Upper lobe of left lung (tissue), 6 donors: Measurements from ENCODE around the gene HSPA4. TPM values are rescaled to one million over a fixed set of nuclear protein-coding genes. Genes with fewer than 3 reads are reported as not detected.
A peak's percentile ranks its signal among the peaks of the same experiment; 100 is the strongest.
"Not testable (repeated sequence)": the region's sequence is repeated elsewhere in the genome, so short reads cannot be mapped to it uniquely, and the experiment has no call there.

ENCODE experiments used
- ATAC-seq, 2 donors: fragments of 200-7000 bp; cut with Tn5 transposase; one replicate each; pipeline ENCODE4 v1.9.1; 2022; ENCODE audit warnings: mild to moderate bottlenecking in 2 of 2, moderate library complexity in 2 of 2; ENCODE audit not compliant: low FRiP score in 2 of 2
- DNase-seq, 2 donors: peaks; one replicate each; pipeline ENCODE4 v3.0.0-alpha.2; 2019 to 2020
- H3K27ac ChIP-seq, 4 donors: fragments of 200-600 bp; sonication (generic); one replicate each; pipeline ENCODE4 v1.5.1; 2016 to 2019
- H3K27me3 ChIP-seq, 4 donors: fragments of 200-600 bp; sonication (generic); one replicate each; pipeline ENCODE4 v1.5.1; 2017 to 2019
- H3K36me3 ChIP-seq, 4 donors: fragments of 200-600 bp; sonication (generic); one replicate each; pipeline ENCODE4 v1.5.1; 2016 to 2019
- H3K4me1 ChIP-seq, 4 donors: fragments of 200-600 bp; sonication (generic); one replicate each; pipeline ENCODE4 v1.5.1; 2018 to 2019
- H3K4me3 ChIP-seq, 4 donors: fragments of 200-600 bp; sonication (generic); one replicate each; pipeline ENCODE4 v1.5.1; 2017 to 2019; ENCODE audit warnings: mild to moderate bottlenecking in 2 of 4, moderate library complexity in 1 of 4
- H3K9me3 ChIP-seq, 4 donors: fragments of 200-600 bp; sonication (generic); one replicate each; pipeline ENCODE4 v1.5.1; 2018 to 2019
- CTCF ChIP-seq, 6 experiments: fragments of 450-650 bp in 4 of 6; fragments of 200-600 bp in 2 of 6; sonication (generic) in 2 of 6; IDR thresholded peaks; one replicate each; pipeline ENCODE4 v1.5.1; 2016 to 2019; ENCODE audit warnings: antibody characterized with exemption in 6 of 6
- EP300 ChIP-seq, 4 donors: sonication (generic); formaldehyde crosslinking; IDR thresholded peaks; one replicate each; pipeline ENCODE4 v1.5.1; 2017; ENCODE audit warnings: antibody characterized with exemption in 4 of 4, control low read depth in 2 of 4
- POLR2A ChIP-seq, 4 donors: fragments of 450-650 bp; IDR thresholded peaks; one replicate each; pipeline ENCODE4 v1.5.1; 2016 to 2017; ENCODE audit warnings: antibody characterized with exemption in 4 of 4, mild to moderate bottlenecking in 2 of 4
- POLR2AphosphoS5 ChIP-seq, 2 donors: sonication (generic); formaldehyde crosslinking; IDR thresholded peaks; one replicate each; pipeline ENCODE4 v1.5.1; 2017; ENCODE audit warnings: antibody characterized with exemption in 2 of 2
- WGBS, 2 donors: methylation state at CpG; one replicate each; pipeline ENCODE4 v1.1.5; 2017 to 2018; 5-methylcytosine and 5-hydroxymethylcytosine counted together
- total RNA-seq, 6 donors: library from RNA; depleted of rRNA in 4 of 6; stranded (reverse); fragments of >200 nt in 4 of 6; gene quantifications; one replicate each; pipeline versions ENCODE4 v1.1.0 to v1.2.1, GENCODE V29; 2016 to 2021
- donor health status: DM: no; HTN: no; CAD: no; lungs with moderate emphysema.
- donor health status: DM: no; HTN: yes; CAD: no; lungs with severe emphysema.

Gene HSPA4
- total RNA-seq, 6 donors from 2014 or later, result 27.2 to 59.1 (median 56.7) TPM

GRCh38 chr5:133041910-133042309, 9.9 kb upstream of the HSPA4 start:
- TF ChIP-seq CTCF (IDR thresholded peaks at IDR 0.05) (no peak), POLR2A (IDR thresholded peaks at IDR 0.05) (no peak), EP300 (IDR thresholded peaks at IDR 0.05) (no peak), POLR2AphosphoS5 (IDR thresholded peaks at IDR 0.05) (no peak)
- Histone ChIP-seq H3K27me3 (no peaks in the 10 kb centered on the region), H3K27ac (no peak overlapping the region), H3K4me1 (no peaks in the 10 kb centered on the region), H3K9me3 (no peaks in the 10 kb centered on the region), H3K4me3 (no peak overlapping the region), H3K36me3 (no peaks in the 10 kb centered on the region)
- no peak for DNase-seq
- no peak for ATAC-seq
- WGBS, 2 donors, result 89 to 93% methylated on average over 1 of the region's 1 CpG

- not testable (repeated sequence) for DNase-seq
- WGBS, 2 donors, result 82 to 88% methylated on average over 8 of the region's 8 CpGs
Observed at GRCh38 chr5:133046560-133046959, 5.3 kb upstream of the HSPA4 start.

GRCh38 chr5:133047404-133047803, 4.4 kb upstream of the HSPA4 start:
- no peak overlapping the region for H3K27ac ChIP-seq
- WGBS, 2 donors, result 95% methylated on average over 19 of the region's 19 CpGs; no CpG with 5 or more reads in 1 of the 2 donors
- peak in 1 of 2 donors; percentile 80 for DNase-seq
- no peaks in the 10 kb centered on the region for H3K27me3 ChIP-seq
- H3K9me3 ChIP-seq, result no peaks in the 10 kb centered on the region
- TF ChIP-seq CTCF (IDR thresholded peaks at IDR 0.05) (no peak), POLR2AphosphoS5 (IDR thresholded peaks at IDR 0.05) (no peak), EP300 (IDR thresholded peaks at IDR 0.05) (no peak), POLR2A (IDR thresholded peaks at IDR 0.05) (no peak)
- peaks cover 9 to 18% (median 10%) of the 10 kb centered on the region in 4 donors for H3K4me1 ChIP-seq
- ATAC-seq, result no peak
- no peak overlapping the region for H3K4me3 ChIP-seq
- H3K36me3 ChIP-seq, result no peaks in the 10 kb centered on the region

More at GRCh38 chr5:133046560-133046959, 5.3 kb upstream of the HSPA4 start:
- H3K4me1 ChIP-seq, result peaks cover 9 to 18% (median 10%) of the 10 kb centered on the region in 4 donors
- not testable (repeated sequence) for H3K4me3 ChIP-seq, H3K27ac ChIP-seq, H3K27me3 ChIP-seq, H3K36me3 ChIP-seq, ATAC-seq, H3K9me3 ChIP-seq

- H3K27ac ChIP-seq, result peak overlapping the region in 3 of 4 donors; percentile 15 to 64 (median 23)
- no peak for ATAC-seq
- no peak for DNase-seq
- 15 to 34% methylated on average over 6 of the region's 6 CpGs for WGBS, 2 donors
- H3K9me3 ChIP-seq, result no peaks in the 10 kb centered on the region
- H3K4me1 ChIP-seq, result peaks cover 22 to 31% (median 24%) of the 10 kb centered on the region in 4 donors
- no peaks in the 10 kb centered on the region for H3K27me3 ChIP-seq
- H3K4me3 ChIP-seq, result no peak overlapping the region
- H3K36me3 ChIP-seq, result no peaks in the 10 kb centered on the region
- TF ChIP-seq EP300 (IDR thresholded peaks at IDR 0.05) (no peak), CTCF (IDR thresholded peaks at IDR 0.05) (no peak), POLR2AphosphoS5 (IDR thresholded peaks at IDR 0.05) (no peak), POLR2A (IDR thresholded peaks at IDR 0.05) (no peak)
Observed at GRCh38 chr5:133048993-133049725, 2.7 kb upstream of the HSPA4 start.

- Histone ChIP-seq H3K27ac (peak overlapping the region in 1 of 4 donors; percentile 64), H3K4me3 (no peak overlapping the region), H3K27me3 (no peaks in the 10 kb centered on the region), H3K36me3 (no peaks in the 10 kb centered on the region), H3K4me1 (peaks cover 22 to 33% (median 28%) of the 10 kb centered on the region in 4 donors), H3K9me3 (no peaks in the 10 kb centered on the region)
- TF ChIP-seq CTCF (IDR thresholded peaks at IDR 0.05), result no peak
- WGBS, 2 donors, result 33 to 50% methylated on average over 1 of the region's 1 CpG
- DNase-seq, result no peak
- no peak for ATAC-seq
Observed at GRCh38 chr5:133049726-133050048, 2.1 kb upstream of the HSPA4 start.
